ENCODE data around the gene SH2B3.

Gene SH2B3

GRCh38 chr12:111448846-111449790, 43.4 kb downstream of the SH2B3 start:
- POLR2A ChIA-PET = no interaction called here
- DNase-seq (ENCODE audit: low read depth, low spot score) = no peak
- TF ChIP-seq CTCF (IDR thresholded peaks at IDR 0.05; ENCODE audit: insufficient read depth, low read length, missing control alignments) = no peak
- CTCF ChIA-PET = interaction anchor here (1.5 to 33.6 kb wide), 6 partner anchors 7 to 117 kb away, joined by 3 to 899 read pairs (median 50); partner anchors contain the start of gene SH2B3
- H3K4me3 ChIP-seq (ENCODE audit: low read depth, low read length) = no peak overlapping the region

- ChIA-PET CTCF (interaction anchor here (0.8 to 33.6 kb wide), 16 partner anchors 8 to 246 kb away, joined by 3 to 899 read pairs (median 10); partner anchors contain the start of gene SH2B3), POLR2A (interaction anchor here (1.1 kb wide), 1 partner anchor 11 kb away, joined by 3 read pairs; no protein-coding TSS in a partner anchor)
- no peak for DNase-seq (ENCODE audit: low read depth, low spot score)
- H3K4me3 ChIP-seq (ENCODE audit: low read depth, low read length) = no peak overlapping the region
- TF ChIP-seq CTCF (IDR thresholded peaks at IDR 0.05; ENCODE audit: insufficient read depth, low read length, missing control alignments) = no peak
These were observed 45.0 kb downstream of the SH2B3 start for GRCh38 chr12:111450676-111451075.

GRCh38 chr12:111451232-111451631, 45.5 kb downstream of the SH2B3 start:
- ChIA-PET CTCF (interaction anchor here (0.8 to 33.6 kb wide), 31 partner anchors 9 to 245 kb away, joined by 3 to 899 read pairs (median 5); partner anchors contain the start of genes PHETA1 and SH2B3), POLR2A (interaction anchor here (0.9 to 1.1 kb wide), 2 partner anchors 10 to 14 kb away, joined by 3 to 5 read pairs; no protein-coding TSS in a partner anchor)
- no peak overlapping the region for H3K4me3 ChIP-seq (ENCODE audit: low read depth, low read length)
- no peak for TF ChIP-seq CTCF (IDR thresholded peaks at IDR 0.05; ENCODE audit: insufficient read depth, low read length, missing control alignments)
- no peak for DNase-seq (ENCODE audit: low read depth, low spot score)

- ChIA-PET POLR2A (interaction anchor here (0.7 to 1.2 kb wide), 4 partner anchors 10 to 116 kb away, joined by 3 to 5 read pairs (median 4); no protein-coding TSS in a partner anchor), CTCF (interaction anchor here (0.8 to 33.6 kb wide), 33 partner anchors 9 to 558 kb away, joined by 3 to 899 read pairs (median 5); partner anchors contain the start of genes PHETA1 and SH2B3)
- H3K4me3 ChIP-seq (ENCODE audit: low read depth, low read length) = no peak overlapping the region
- DNase-seq (ENCODE audit: low read depth, low spot score) = no peak
- TF ChIP-seq CTCF (IDR thresholded peaks at IDR 0.05; ENCODE audit: insufficient read depth, low read length, missing control alignments) = peak; percentile 41
These were observed 46.0 kb downstream of the SH2B3 start for GRCh38 chr12:111451649-111452129.

- TF ChIP-seq CTCF (IDR thresholded peaks at IDR 0.05; ENCODE audit: insufficient read depth, low read length, missing control alignments) = no peak
- ChIA-PET CTCF (interaction anchor here (1.0 to 33.6 kb wide), 3 partner anchors 11 to 67 kb away, joined by 3 to 899 read pairs (median 158); partner anchors contain the start of gene SH2B3), POLR2A (no interaction called here)
- DNase-seq (ENCODE audit: low read depth, low spot score) = no peak
- no peak overlapping the region for H3K4me3 ChIP-seq (ENCODE audit: low read depth, low read length)
These were observed 47.6 kb downstream of the SH2B3 start for GRCh38 chr12:111453071-111453989.

Measured in AG04449 (cell line).